IgD-negative memory B cell (primary cell): ENCODE results near the gene RBFOX1. TPM values are rescaled to one million over a fixed set of nuclear protein-coding genes. Genes with fewer than 3 reads are reported as not detected.

Source experiments
- H3K27ac Mint-ChIP-seq, 3 donors: one replicate each; pipeline ENCODE4 v1.8.0; 2020 to 2022; ENCODE audit warnings: mild to moderate bottlenecking in 3 of 3, mixed read lengths in 3 of 3, moderate library complexity in 1 of 3
- H3K27me3 Mint-ChIP-seq: one replicate; pipeline ENCODE4 v1.8.0; 2021; ENCODE audit warnings: mixed read lengths
- H3K36me3 Mint-ChIP-seq: one replicate; pipeline ENCODE4 v1.8.0; 2020; ENCODE audit warnings: mild to moderate bottlenecking, mixed read lengths
- H3K4me1 Mint-ChIP-seq, 3 donors: one replicate each; pipeline ENCODE4 v1.8.0; 2020 to 2022; ENCODE audit warnings: mixed read lengths in 3 of 3, mild to moderate bottlenecking in 1 of 3
- H3K4me3 Mint-ChIP-seq, 4 donors: one replicate each; pipeline ENCODE4 v1.8.0; 2020 to 2022; ENCODE audit warnings: mild to moderate bottlenecking in 4 of 4, mixed read lengths in 4 of 4, moderate library complexity in 3 of 4
- H3K9me3 Mint-ChIP-seq, 3 donors: one replicate each; pipeline ENCODE4 v1.8.0; 2020 to 2021; ENCODE audit warnings: mixed read lengths in 3 of 3, mild to moderate bottlenecking in 1 of 3
- polyA plus RNA-seq: library from polyadenylated mRNA; unstranded; fragments of 300-500 nt; fragmentation: Illumina TruSeq; gene quantifications from one replicate; pipeline ENCODE4 v1.2.3, GENCODE V29; 2021

The RBFOX1 gene
- polyA plus RNA-seq, 1 donor from 2014 or later, result not detected

DNA sequence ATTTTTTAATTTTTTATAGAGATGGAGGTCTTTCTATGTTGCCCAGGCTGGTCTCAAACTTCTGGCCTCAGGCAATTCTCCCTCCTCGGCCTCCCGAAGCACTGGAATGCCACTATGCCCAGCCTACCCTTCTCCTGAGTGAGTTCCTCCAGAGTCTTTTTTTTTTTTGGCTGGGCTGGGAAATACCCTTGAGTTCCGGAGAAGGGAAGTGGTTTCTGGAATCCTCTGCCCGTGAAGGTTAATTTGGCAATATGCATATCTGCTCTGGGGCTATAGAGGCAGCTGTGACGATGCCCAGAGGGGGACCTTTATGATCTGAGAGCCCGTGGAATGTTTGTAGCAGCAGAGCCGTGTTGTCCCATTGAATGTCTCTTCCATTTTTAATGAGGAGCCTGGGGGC is 217.5 kb downstream of the RBFOX1 start:
- no peaks in the 10 kb centered on the region for H3K36me3 Mint-ChIP-seq
- H3K27ac Mint-ChIP-seq, result no peak overlapping the region
- no peak overlapping the region for H3K4me3 Mint-ChIP-seq
- no peaks in the 10 kb centered on the region for H3K4me1 Mint-ChIP-seq
- peaks cover 2 to 8% (median 5%) of the 10 kb centered on the region in 3 donors for H3K9me3 Mint-ChIP-seq
- no peaks in the 10 kb centered on the region for H3K27me3 Mint-ChIP-seq

- peaks cover 3 to 7% (median 4%) of the 10 kb centered on the region in 3 donors for H3K9me3 Mint-ChIP-seq
- no peak overlapping the region for H3K4me3 Mint-ChIP-seq
Measured at GRCh38 chr16:7555459-7555858, 222.8 kb downstream of the RBFOX1 start.

DNA sequence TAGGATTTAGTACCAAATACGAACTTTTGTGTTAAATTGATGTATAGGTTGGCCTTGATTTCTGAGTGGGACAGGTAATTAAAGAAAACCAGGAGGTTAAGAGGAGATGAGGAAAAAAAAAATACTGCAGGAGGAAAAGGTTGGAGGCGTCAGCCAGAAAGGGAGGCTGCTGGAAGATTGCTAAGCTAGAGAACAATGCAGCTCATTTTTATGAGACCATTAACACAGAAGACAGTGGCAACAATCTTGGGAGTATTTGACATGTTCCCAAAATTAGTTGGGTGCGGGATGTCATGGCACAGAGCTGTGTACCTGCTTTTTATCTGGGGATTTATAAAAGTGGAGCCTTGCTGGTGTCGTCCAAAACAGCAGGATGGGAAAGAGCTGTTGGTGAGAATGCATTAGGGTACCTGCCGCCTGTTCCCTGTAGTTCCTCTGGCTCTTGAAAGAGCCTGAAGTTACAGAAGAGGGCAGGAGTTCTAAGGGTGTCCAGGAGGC is 229.3 kb downstream of the RBFOX1 start:
- Mint-ChIP-seq H3K27me3 (no peaks in the 10 kb centered on the region), H3K4me3 (no peak overlapping the region), H3K9me3 (peaks cover 1 to 10% (median 2%) of the 10 kb centered on the region in 3 donors), H3K27ac (no peak overlapping the region), H3K4me1 (no peaks in the 10 kb centered on the region), H3K36me3 (no peaks in the 10 kb centered on the region)

More at GRCh38 chr16:7555459-7555858, 222.8 kb downstream of the RBFOX1 start:
- no peaks in the 10 kb centered on the region for H3K27me3 Mint-ChIP-seq
- peaks cover 2% of the 10 kb centered on the region for H3K36me3 Mint-ChIP-seq
- no peak overlapping the region for H3K27ac Mint-ChIP-seq
- H3K4me1 Mint-ChIP-seq, result no peaks in the 10 kb centered on the region

DNA sequence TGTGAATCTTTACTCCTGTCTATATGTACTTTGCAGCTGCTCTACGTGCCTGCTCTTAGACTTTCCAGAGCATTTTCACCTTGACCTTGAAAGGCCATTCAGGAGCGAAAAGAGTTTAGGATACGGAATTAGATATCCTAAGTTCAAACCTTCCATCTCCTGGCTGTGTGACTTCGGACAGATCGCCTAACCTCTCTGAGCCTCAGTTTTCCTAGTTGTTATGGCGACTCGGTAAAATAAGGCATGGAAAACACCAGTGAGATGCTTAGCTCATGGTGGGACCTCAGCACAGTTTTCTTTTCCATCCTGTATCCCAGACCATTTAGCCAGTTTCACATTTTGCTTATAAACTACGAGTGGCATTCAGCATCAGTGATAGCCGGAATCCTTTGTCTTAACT is 233.7 kb downstream of the RBFOX1 start:
- no peak overlapping the region for H3K27ac Mint-ChIP-seq
- no peaks in the 10 kb centered on the region for H3K27me3 Mint-ChIP-seq
- H3K36me3 Mint-ChIP-seq, result no peaks in the 10 kb centered on the region
- peaks cover 1 to 18% (median 11%) of the 10 kb centered on the region in 3 donors for H3K9me3 Mint-ChIP-seq
- H3K4me1 Mint-ChIP-seq, result no peaks in the 10 kb centered on the region
- no peak overlapping the region for H3K4me3 Mint-ChIP-seq

- no peaks in the 10 kb centered on the region for H3K27me3 Mint-ChIP-seq
- peaks cover 2 to 17% (median 15%) of the 10 kb centered on the region in 3 donors for H3K9me3 Mint-ChIP-seq
- no peaks in the 10 kb centered on the region for H3K4me1 Mint-ChIP-seq
- H3K4me3 Mint-ChIP-seq, result no peak overlapping the region
- no peaks in the 10 kb centered on the region for H3K36me3 Mint-ChIP-seq
- H3K27ac Mint-ChIP-seq, result no peak overlapping the region
Measured at GRCh38 chr16:7571366-7571765, 238.7 kb downstream of the RBFOX1 start.

- Mint-ChIP-seq H3K4me1 (no peaks in the 10 kb centered on the region), H3K36me3 (no peaks in the 10 kb centered on the region), H3K27ac (no peak overlapping the region), H3K4me3 (no peak overlapping the region), H3K9me3 (peaks cover 5 to 16% (median 15%) of the 10 kb centered on the region in 3 donors), H3K27me3 (no peaks in the 10 kb centered on the region)
Measured at GRCh38 chr16:7577588-7577987, 244.9 kb downstream of the RBFOX1 start.

DNA sequence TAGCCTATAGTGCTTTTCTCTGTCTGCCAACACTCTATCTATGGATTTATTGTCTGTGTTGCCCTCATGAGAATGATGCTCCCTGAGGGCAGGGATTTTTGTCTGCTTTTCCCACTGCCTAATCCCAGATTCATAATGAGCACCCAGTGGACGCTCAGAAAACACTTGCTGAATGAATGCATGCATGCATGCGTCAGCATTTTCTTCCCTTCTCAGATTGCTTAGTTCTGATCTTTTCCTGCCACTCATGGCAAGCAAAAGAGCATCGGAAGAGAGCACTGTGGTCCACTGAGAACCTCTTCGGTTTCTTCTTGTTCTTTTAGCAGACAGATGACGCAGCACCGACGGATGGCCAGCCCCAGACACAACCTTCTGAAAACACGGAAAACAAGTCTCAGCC is 246.8 kb downstream of the RBFOX1 start:
- no peaks in the 10 kb centered on the region for H3K4me1 Mint-ChIP-seq
- no peaks in the 10 kb centered on the region for H3K27me3 Mint-ChIP-seq
- H3K36me3 Mint-ChIP-seq, result peaks cover 2% of the 10 kb centered on the region
- no peak overlapping the region for H3K4me3 Mint-ChIP-seq
- no peak overlapping the region for H3K27ac Mint-ChIP-seq
- peaks cover 7 to 14% (median 13%) of the 10 kb centered on the region in 3 donors for H3K9me3 Mint-ChIP-seq

DNA sequence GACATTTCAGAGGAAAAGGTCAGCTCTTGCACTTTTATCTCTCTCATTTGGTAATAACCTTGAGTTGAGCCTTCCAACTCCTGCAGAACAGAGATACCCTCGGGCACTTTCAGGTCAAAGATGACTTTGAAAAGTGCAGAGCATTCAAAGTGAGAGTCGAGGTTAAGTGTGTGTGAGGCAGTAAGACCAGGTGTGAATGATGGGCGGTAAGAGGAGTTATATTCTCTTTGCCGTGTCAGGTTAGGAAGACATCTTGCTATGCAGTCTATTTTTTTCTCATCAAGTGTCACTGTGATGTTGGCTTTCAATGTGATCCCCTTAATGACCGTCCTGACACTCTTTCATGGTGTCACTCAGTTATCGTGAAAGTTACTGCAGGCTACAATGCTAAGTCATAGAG is 248.5 kb downstream of the RBFOX1 start:
- H3K9me3 Mint-ChIP-seq, result peaks cover 7 to 14% (median 10%) of the 10 kb centered on the region in 3 donors
- H3K36me3 Mint-ChIP-seq, result peaks cover 2% of the 10 kb centered on the region
- H3K4me1 Mint-ChIP-seq, result no peaks in the 10 kb centered on the region
- H3K4me3 Mint-ChIP-seq, result no peak overlapping the region
- no peaks in the 10 kb centered on the region for H3K27me3 Mint-ChIP-seq
- H3K27ac Mint-ChIP-seq, result no peak overlapping the region

DNA sequence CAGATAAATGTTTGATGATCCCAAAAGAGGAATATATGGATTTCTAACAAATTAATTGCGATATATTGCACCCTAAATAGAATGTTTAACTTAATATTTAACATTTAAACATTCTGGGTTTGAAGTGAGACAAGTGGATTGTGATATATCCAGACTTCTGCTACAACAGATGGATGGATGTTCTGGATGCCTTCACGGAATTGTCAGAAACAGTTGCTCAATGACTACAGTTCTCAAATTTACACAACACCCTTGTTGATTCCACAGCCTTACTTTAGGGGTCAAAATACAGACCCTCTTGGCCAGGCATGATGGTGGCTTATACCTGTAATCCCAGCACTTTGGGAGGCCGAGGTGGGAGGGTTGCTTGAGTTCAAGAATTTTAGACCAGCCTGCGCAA is 250.8 kb downstream of the RBFOX1 start:
- H3K27me3 Mint-ChIP-seq, result no peaks in the 10 kb centered on the region
- H3K4me1 Mint-ChIP-seq, result no peaks in the 10 kb centered on the region
- H3K36me3 Mint-ChIP-seq, result peaks cover 2% of the 10 kb centered on the region
- H3K4me3 Mint-ChIP-seq, result no peak overlapping the region
- H3K9me3 Mint-ChIP-seq, result peaks cover 7 to 10% (median 10%) of the 10 kb centered on the region in 3 donors
- no peak overlapping the region for H3K27ac Mint-ChIP-seq

DNA sequence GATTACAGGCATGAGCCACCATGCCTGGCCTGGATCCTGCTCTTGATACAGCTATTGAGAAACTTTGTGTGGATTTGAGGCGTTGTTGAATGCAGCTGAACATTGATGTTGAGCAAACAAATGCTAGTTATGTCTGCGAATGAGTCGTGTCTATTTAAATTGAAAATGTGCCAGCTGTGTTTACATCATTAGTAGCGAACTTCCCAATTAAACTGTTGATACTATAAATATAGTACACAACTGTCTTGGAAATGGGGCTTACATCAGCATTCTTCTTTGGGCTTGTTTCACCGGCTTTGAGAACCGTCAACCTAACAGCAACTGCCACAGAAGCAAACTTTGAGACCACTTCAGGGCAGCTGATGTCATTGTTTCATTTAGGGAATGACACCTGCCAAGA is 251.9 kb downstream of the RBFOX1 start:
- no peaks in the 10 kb centered on the region for H3K27me3 Mint-ChIP-seq
- H3K4me1 Mint-ChIP-seq, result no peaks in the 10 kb centered on the region
- H3K9me3 Mint-ChIP-seq, result peaks cover 1 to 8% (median 7%) of the 10 kb centered on the region in 3 donors
- peaks cover 2% of the 10 kb centered on the region for H3K36me3 Mint-ChIP-seq
- H3K27ac Mint-ChIP-seq, result no peak overlapping the region
- no peak overlapping the region for H3K4me3 Mint-ChIP-seq

GRCh38 chr16:7585705-7586104 is 253.1 kb downstream of the RBFOX1 start:
- Mint-ChIP-seq H3K27ac (no peak overlapping the region), H3K9me3 (peaks cover 0 to 8% (median 7%) of the 10 kb centered on the region in 3 donors), H3K27me3 (no peaks in the 10 kb centered on the region), H3K36me3 (peaks cover 2% of the 10 kb centered on the region), H3K4me1 (no peaks in the 10 kb centered on the region), H3K4me3 (no peak overlapping the region)

- no peak overlapping the region for H3K27ac Mint-ChIP-seq
- H3K4me1 Mint-ChIP-seq, result no peaks in the 10 kb centered on the region
- H3K9me3 Mint-ChIP-seq, result peaks cover 3 to 11% (median 7%) of the 10 kb centered on the region in 3 donors
- H3K27me3 Mint-ChIP-seq, result no peaks in the 10 kb centered on the region
- no peaks in the 10 kb centered on the region for H3K36me3 Mint-ChIP-seq
- no peak overlapping the region for H3K4me3 Mint-ChIP-seq
Measured at GRCh38 chr16:7590934-7591333, 258.3 kb downstream of the RBFOX1 start.

DNA sequence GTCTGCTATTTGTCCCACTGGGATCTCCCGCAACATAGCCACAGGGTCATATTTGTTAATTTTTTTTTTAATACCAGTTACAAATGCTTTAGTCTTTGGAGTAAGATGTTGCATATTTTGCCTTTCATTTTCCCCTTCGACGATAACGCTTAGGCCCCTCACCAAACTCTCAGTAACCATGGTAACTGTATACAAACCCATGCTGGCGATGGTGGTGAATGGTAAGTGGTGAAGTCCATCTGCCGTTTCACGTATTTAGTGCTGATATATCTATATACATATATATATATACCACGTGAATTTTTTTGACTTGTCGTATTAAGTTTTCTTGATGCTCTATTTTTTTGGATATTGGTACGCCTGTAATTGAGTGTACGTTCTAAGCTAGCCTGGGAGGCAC is 263.7 kb downstream of the RBFOX1 start:
- H3K27me3 Mint-ChIP-seq, result no peaks in the 10 kb centered on the region
- no peak overlapping the region for H3K4me3 Mint-ChIP-seq
- peaks cover 2 to 14% (median 9%) of the 10 kb centered on the region in 3 donors for H3K9me3 Mint-ChIP-seq
- no peak overlapping the region for H3K27ac Mint-ChIP-seq
- no peaks in the 10 kb centered on the region for H3K36me3 Mint-ChIP-seq
- no peaks in the 10 kb centered on the region for H3K4me1 Mint-ChIP-seq

DNA sequence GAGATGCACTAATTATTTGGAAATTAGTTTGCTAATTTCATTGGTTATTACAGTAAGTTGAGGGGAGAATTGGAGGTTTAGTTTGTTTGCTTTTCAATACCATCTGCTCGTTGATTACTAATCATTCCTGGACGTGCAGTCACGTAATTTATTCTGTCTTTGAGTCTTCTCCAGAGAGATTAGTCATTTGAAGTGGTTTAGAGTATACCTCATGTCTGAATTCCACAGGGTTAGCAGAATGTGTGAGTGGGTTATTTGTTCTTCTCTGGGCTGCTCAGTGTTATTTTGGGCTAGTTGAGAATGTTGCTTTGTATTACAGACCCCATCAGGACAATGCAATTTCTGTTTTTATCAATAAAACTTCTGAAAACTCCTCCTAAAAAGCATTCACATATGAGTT is 265.0 kb downstream of the RBFOX1 start:
- no peak overlapping the region for H3K4me3 Mint-ChIP-seq
- H3K36me3 Mint-ChIP-seq, result no peaks in the 10 kb centered on the region
- H3K9me3 Mint-ChIP-seq, result peaks cover 2 to 14% (median 9%) of the 10 kb centered on the region in 3 donors
- H3K27me3 Mint-ChIP-seq, result no peaks in the 10 kb centered on the region
- no peaks in the 10 kb centered on the region for H3K4me1 Mint-ChIP-seq
- no peak overlapping the region for H3K27ac Mint-ChIP-seq

- no peak overlapping the region for H3K4me3 Mint-ChIP-seq
- H3K27ac Mint-ChIP-seq, result no peak overlapping the region
- no peaks in the 10 kb centered on the region for H3K27me3 Mint-ChIP-seq
- H3K36me3 Mint-ChIP-seq, result no peaks in the 10 kb centered on the region
- no peaks in the 10 kb centered on the region for H3K4me1 Mint-ChIP-seq
- H3K9me3 Mint-ChIP-seq, result peaks cover 3 to 14% (median 3%) of the 10 kb centered on the region in 3 donors
Measured at GRCh38 chr16:7601100-7601499, 268.5 kb downstream of the RBFOX1 start.

DNA sequence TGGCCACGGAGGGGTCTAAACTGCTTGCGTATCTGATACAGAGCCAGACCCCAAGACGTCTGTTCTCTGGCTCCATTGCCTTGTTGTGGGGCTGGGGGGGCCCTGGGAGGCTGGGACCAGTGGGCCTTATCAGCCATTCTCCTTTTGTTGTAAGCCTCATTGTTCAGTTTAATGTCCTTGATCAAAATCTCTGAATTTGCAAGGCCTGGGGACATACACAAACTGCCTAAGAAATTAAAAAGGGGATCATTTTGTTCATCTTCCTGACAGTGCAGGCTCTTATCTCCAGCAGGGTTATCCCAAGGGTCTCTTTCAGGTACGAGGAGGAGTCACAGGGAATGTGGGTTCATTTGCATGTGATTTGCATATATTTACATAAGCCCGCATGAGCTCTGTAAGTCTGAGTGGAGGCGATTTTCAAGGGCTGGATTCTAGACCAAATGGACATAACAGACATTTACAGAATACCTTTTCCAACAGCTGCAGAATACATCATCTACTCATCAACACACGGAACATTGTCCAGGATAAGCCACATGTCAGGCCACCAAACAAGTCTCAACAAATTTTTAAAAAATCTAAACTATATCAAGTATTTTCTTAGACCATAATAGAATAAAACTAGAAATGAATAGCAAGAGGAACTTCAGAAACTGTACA is 269.8 kb downstream of the RBFOX1 start:
- Mint-ChIP-seq H3K4me3 (no peak overlapping the region), H3K4me1 (no peaks in the 10 kb centered on the region), H3K36me3 (no peaks in the 10 kb centered on the region), H3K27me3 (no peaks in the 10 kb centered on the region), H3K9me3 (peaks cover 0 to 14% (median 5%) of the 10 kb centered on the region in 3 donors), H3K27ac (no peak overlapping the region)
